Uterus (tissue), 4 donors: Measurements from ENCODE around the gene CLCN3. TPM values are rescaled to one million over a fixed set of nuclear protein-coding genes. Genes with fewer than 3 reads are reported as not detected.

Source experiments
- DNase-seq, 2 donors: peaks; one replicate each; pipeline ENCODE4 v3.0.0-alpha.2; 2019 to 2020
- H3K27ac ChIP-seq, 2 donors: fragments of 200-600 bp; sonication (generic); 1 replicate in 1 of 2; 2 replicates in 1 of 2; pipeline ENCODE4 v1.5.1; 2016 to 2018
- H3K27me3 ChIP-seq, 2 donors: fragments of 200-600 bp; sonication (generic); one replicate each; pipeline ENCODE4 v1.5.1; 2018 to 2019; ENCODE audit warnings: control low read depth in 1 of 2
- H3K36me3 ChIP-seq, 2 donors: fragments of 200-600 bp; sonication (generic); one replicate each; pipeline ENCODE4 v1.5.1; 2019; ENCODE audit warnings: control low read depth in 1 of 2
- H3K4me1 ChIP-seq, 2 donors: fragments of 200-600 bp; sonication (generic); one replicate each; pipeline ENCODE4 v1.5.1; 2018 to 2019; ENCODE audit warnings: control low read depth in 1 of 2
- H3K4me3 ChIP-seq, 2 donors: fragments of 200-600 bp; sonication (generic); 1 replicate in 1 of 2; 2 replicates in 1 of 2; pipeline ENCODE4 v1.5.1; 2018 to 2019; ENCODE audit warnings: mild to moderate bottlenecking in 1 of 2
- H3K9me3 ChIP-seq, 2 donors: fragments of 200-600 bp; sonication (generic); one replicate each; pipeline ENCODE4 v1.5.1; 2019; ENCODE audit warnings: control low read depth in 1 of 2
- CTCF ChIP-seq, 4 experiments: fragments of 200-600 bp in 2 of 4; fragments of 450-650 bp in 2 of 4; sonication (generic) in 2 of 4; IDR thresholded peaks; one replicate each; pipeline ENCODE4 v1.5.1; 2016 to 2019; ENCODE audit warnings: antibody characterized with exemption in 4 of 4, mild to moderate bottlenecking in 2 of 4, moderate library complexity in 1 of 4
- POLR2A ChIP-seq, 2 donors: fragments of 450-650 bp; IDR thresholded peaks; one replicate each; pipeline ENCODE4 v1.6.1; 2016; ENCODE audit warnings: antibody characterized with exemption in 2 of 2, mild to moderate bottlenecking in 1 of 2, moderate library complexity in 1 of 2
- intact Hi-C: fragments of 100-400 bp; cut with DNase I; formaldehyde crosslinking; loops from one replicate; pipeline ENCODE4 v1.15.1; 2023; ENCODE audit warnings: low total_unique reads
- total RNA-seq, 4 donors: library from RNA; depleted of rRNA in 3 of 4; stranded (reverse); fragments of >200 nt in 3 of 4; gene quantifications; one replicate each; pipeline versions ENCODE4 v1.1.0 to v1.2.4, GENCODE V29; 2014 to 2023
- donor health status: DM: yes; HTN: yes; CAD: no.

CLCN3 gene
- total RNA-seq, 4 donors from 2014 or later = 12.4 to 57.3 (median 33.5) TPM

GRCh38 chr4:169663831-169664230 lies 43.5 kb downstream of the CLCN3 start:
- Histone ChIP-seq H3K27ac (no peak overlapping the region), H3K4me1 (peaks cover 0 to 5% of the 10 kb centered on the region in 2 donors), H3K4me3 (no peak overlapping the region), H3K27me3 (no peaks in the 10 kb centered on the region), H3K36me3 (no peaks in the 10 kb centered on the region), H3K9me3 (no peaks in the 10 kb centered on the region)
- no peak for TF ChIP-seq POLR2A (IDR thresholded peaks at IDR 0.05)
- TF ChIP-seq CTCF (IDR thresholded peaks at IDR 0.05) = no peak
- intact Hi-C loops = no loop called here
- no peak for DNase-seq

- Histone ChIP-seq H3K4me3 (no peak overlapping the region), H3K36me3 (no peaks in the 10 kb centered on the region), H3K27ac (no peak overlapping the region), H3K9me3 (no peaks in the 10 kb centered on the region), H3K27me3 (no peaks in the 10 kb centered on the region), H3K4me1 (peaks cover 0 to 5% of the 10 kb centered on the region in 2 donors)
- intact Hi-C loops = no loop called here
- DNase-seq = no peak
- TF ChIP-seq POLR2A (IDR thresholded peaks at IDR 0.05) (no peak), CTCF (IDR thresholded peaks at IDR 0.05) (no peak)
These were observed 44.2 kb downstream of the CLCN3 start for GRCh38 chr4:169664615-169665014.

- peaks cover 0 to 5% of the 10 kb centered on the region in 2 donors for H3K4me1 ChIP-seq
- TF ChIP-seq POLR2A (IDR thresholded peaks at IDR 0.05) (no peak), CTCF (IDR thresholded peaks at IDR 0.05) (no peak)
- H3K36me3 ChIP-seq = no peaks in the 10 kb centered on the region
- intact Hi-C loops = no loop called here
- DNase-seq = no peak
- no peaks in the 10 kb centered on the region for H3K9me3 ChIP-seq
- no peaks in the 10 kb centered on the region for H3K27me3 ChIP-seq
- no peak overlapping the region for H3K4me3 ChIP-seq
- no peak overlapping the region for H3K27ac ChIP-seq
These were observed 44.8 kb downstream of the CLCN3 start for GRCh38 chr4:169665046-169665737.

GRCh38 chr4:169668069-169668721 lies 47.8 kb downstream of the CLCN3 start:
- intact Hi-C loops = no loop called here
- no peaks in the 10 kb centered on the region for H3K9me3 ChIP-seq
- H3K4me1 ChIP-seq = no peaks in the 10 kb centered on the region
- no peak for DNase-seq
- TF ChIP-seq POLR2A (IDR thresholded peaks at IDR 0.05) (no peak), CTCF (IDR thresholded peaks at IDR 0.05) (no peak)
- no peaks in the 10 kb centered on the region for H3K27me3 ChIP-seq
- no peak overlapping the region for H3K4me3 ChIP-seq
- no peaks in the 10 kb centered on the region for H3K36me3 ChIP-seq
- H3K27ac ChIP-seq = no peak overlapping the region

GRCh38 chr4:169675825-169676224 lies 55.4 kb downstream of the CLCN3 start:
- no peak overlapping the region for H3K4me3 ChIP-seq
- no peaks in the 10 kb centered on the region for H3K4me1 ChIP-seq
- no peak for DNase-seq
- intact Hi-C loops = no loop called here
- H3K9me3 ChIP-seq = no peaks in the 10 kb centered on the region
- TF ChIP-seq CTCF (IDR thresholded peaks at IDR 0.05) (no peak), POLR2A (IDR thresholded peaks at IDR 0.05) (no peak)
- no peaks in the 10 kb centered on the region for H3K36me3 ChIP-seq
- H3K27me3 ChIP-seq = no peaks in the 10 kb centered on the region
- no peak overlapping the region for H3K27ac ChIP-seq
